Smooth muscle cell (in vitro differentiated cells): ENCODE measurements around the gene IL17RA. TPM values are rescaled to one million over a fixed set of nuclear protein-coding genes. Genes with fewer than 3 reads are reported as not detected.

Source experiments
- DNase-seq: peaks from one replicate; lab custom pipeline; 2025; ENCODE audit not compliant: unreplicated experiment; lab: John Stamatoyannopoulos, UW
- H2AFZ ChIP-seq: fragments of 200-600 bp; sonication (generic); 2 replicates; pipeline ENCODE4 v1.6.0; 2016; ENCODE audit warnings: antibody characterized with exemption, low read depth, mild to moderate bottlenecking
- H3F3A ChIP-seq: fragments of 200-600 bp; sonication (generic); 2 replicates; pipeline ENCODE4 v1.6.0; 2017; ENCODE audit warnings: antibody characterized with exemption, low read depth
- H3K27ac ChIP-seq: fragments of 200-600 bp; sonication (generic); 2 replicates; pipeline ENCODE4 v1.5.1; 2016; ENCODE audit warnings: low read depth, mild to moderate bottlenecking
- H3K27me3 ChIP-seq: fragments of 200-600 bp; sonication (generic); 2 replicates; pipeline ENCODE4 v1.6.1; 2016; ENCODE audit warnings: low read depth, mild to moderate bottlenecking
- H3K36me3 ChIP-seq: fragments of 200-600 bp; sonication (generic); 2 replicates; pipeline ENCODE4 v1.5.1; 2016; ENCODE audit warnings: low read depth
- H3K4me1 ChIP-seq: fragments of 200-600 bp; sonication (generic); 2 replicates; pipeline ENCODE4 v1.5.1; 2016; ENCODE audit warnings: low read depth
- H3K4me2 ChIP-seq: fragments of 200-600 bp; sonication (generic); 2 replicates; pipeline ENCODE4 v1.6.0; 2016; ENCODE audit warnings: mild to moderate bottlenecking
- H3K4me3 ChIP-seq: fragments of 200-600 bp; sonication (generic); 2 replicates; pipeline ENCODE4 v1.5.1; 2016; ENCODE audit warnings: mild to moderate bottlenecking
- H3K79me2 ChIP-seq: fragments of 200-600 bp; sonication (generic); 2 replicates; pipeline ENCODE4 v1.6.0; 2016; ENCODE audit warnings: low read depth, mild to moderate bottlenecking
- H3K9ac ChIP-seq: fragments of 200-600 bp; sonication (generic); 2 replicates; pipeline ENCODE4 v1.6.0; 2016; ENCODE audit warnings: low read depth
- H3K9me3 ChIP-seq: fragments of 200-600 bp; sonication (generic); replicated peaks from 2 replicates; pipeline ENCODE4 v1.5.1; 2016; ENCODE audit warnings: low read depth
- H4K20me1 ChIP-seq: fragments of 200-600 bp; sonication (generic); 2 replicates; pipeline ENCODE4 v1.6.0; 2016; ENCODE audit warnings: low read depth
- CTCF ChIP-seq: fragments of 200-600 bp; sonication (generic); IDR thresholded peaks from 2 replicates; pipeline ENCODE4 v1.5.1; 2017; ENCODE audit warnings: borderline replicate concordance, mild to moderate bottlenecking, antibody characterized with exemption; ENCODE audit not compliant: insufficient read depth, poor library complexity, severe bottlenecking
- WGBS: methylation state at CpG from one replicate; pipeline ENCODE4 v1.1.7; 2016; ENCODE audit warnings: low lambda C conversion rate; 5-methylcytosine and 5-hydroxymethylcytosine counted together
- polyA plus RNA-seq: library from polyadenylated mRNA; unstranded; fragments of >200 nt; fragmentation: Nextera tagmentation; extraction: Ambion mirVana; gene quantifications from 2 replicates; pipeline ENCODE4 v1.2.1, GENCODE V29; 2016
- total RNA-seq: library from RNA; depleted of rRNA; stranded (reverse); fragments of >200 nt; gene quantifications from 2 replicates; pipeline ENCODE4 v1.2.3, GENCODE V29; 2014

The IL17RA gene
- total and polyA plus RNA-seq, 2 experiments from 2014 or later: 6.4 to 7.5 TPM

GRCh38 chr22:17140826-17141766 lies 56.3 kb downstream of the IL17RA start:
- H3K27me3 ChIP-seq: no peaks in the 10 kb centered on the region
- no peak overlapping the region for H2AFZ ChIP-seq
- no peaks in the 10 kb centered on the region for H3K4me1 ChIP-seq
- H3K27ac ChIP-seq: no peak overlapping the region
- DNase-seq: no peak
- H3K9ac ChIP-seq: no peak overlapping the region
- H3K4me3 ChIP-seq: no peak overlapping the region
- peaks cover 25% of the 10 kb centered on the region for H4K20me1 ChIP-seq
- H3K79me2 ChIP-seq: no peaks in the 10 kb centered on the region
- 97% methylated on average over 7 of the region's 9 CpGs for WGBS
- H3K36me3 ChIP-seq: no peaks in the 10 kb centered on the region
- no peak for TF ChIP-seq CTCF
- H3F3A ChIP-seq: no peaks in the 10 kb centered on the region
- H3K4me2 ChIP-seq: no peak overlapping the region
- no peaks in the 10 kb centered on the region for H3K9me3 ChIP-seq

GRCh38 chr22:17143101-17143500 lies 58.3 kb downstream of the IL17RA start:
- no peak overlapping the region for H3K4me2 ChIP-seq
- H3K9me3 ChIP-seq: no peaks in the 10 kb centered on the region
- no peaks in the 10 kb centered on the region for H3F3A ChIP-seq
- H3K4me1 ChIP-seq: no peaks in the 10 kb centered on the region
- no peaks in the 10 kb centered on the region for H3K36me3 ChIP-seq
- WGBS: 94% methylated on average over 9 of the region's 9 CpGs
- no peak for TF ChIP-seq CTCF
- no peak overlapping the region for H2AFZ ChIP-seq
- peaks cover 30% of the 10 kb centered on the region for H4K20me1 ChIP-seq
- DNase-seq: no peak
- no peaks in the 10 kb centered on the region for H3K27me3 ChIP-seq
- no peaks in the 10 kb centered on the region for H3K79me2 ChIP-seq
- no peak overlapping the region for H3K9ac ChIP-seq
- H3K27ac ChIP-seq: no peak overlapping the region
- H3K4me3 ChIP-seq: no peak overlapping the region

GRCh38 chr22:17143826-17144225 lies 59.0 kb downstream of the IL17RA start:
- no peaks in the 10 kb centered on the region for H3K9me3 ChIP-seq
- H3K9ac ChIP-seq: no peak overlapping the region
- H3F3A ChIP-seq: no peaks in the 10 kb centered on the region
- H3K79me2 ChIP-seq: no peaks in the 10 kb centered on the region
- no peaks in the 10 kb centered on the region for H3K4me1 ChIP-seq
- no peaks in the 10 kb centered on the region for H3K36me3 ChIP-seq
- H4K20me1 ChIP-seq: peaks cover 38% of the 10 kb centered on the region
- no peak overlapping the region for H2AFZ ChIP-seq
- H3K27ac ChIP-seq: no peak overlapping the region
- 93% methylated on average over 8 of the region's 8 CpGs for WGBS
- no peak overlapping the region for H3K4me3 ChIP-seq
- H3K4me2 ChIP-seq: no peak overlapping the region
- DNase-seq: no peak
- H3K27me3 ChIP-seq: no peaks in the 10 kb centered on the region
- TF ChIP-seq CTCF: no peak
